ENCODE data around the gene CNKSR2.
"Not testable (repeated sequence)": the region's sequence is repeated elsewhere in the genome, so short reads cannot be mapped to it uniquely, and the experiment has no call there.

CNKSR2 gene

GRCh38 chrX:21457718-21458117 is 83.5 kb downstream of the CNKSR2 start:
- DNase-seq = no peak

DNA sequence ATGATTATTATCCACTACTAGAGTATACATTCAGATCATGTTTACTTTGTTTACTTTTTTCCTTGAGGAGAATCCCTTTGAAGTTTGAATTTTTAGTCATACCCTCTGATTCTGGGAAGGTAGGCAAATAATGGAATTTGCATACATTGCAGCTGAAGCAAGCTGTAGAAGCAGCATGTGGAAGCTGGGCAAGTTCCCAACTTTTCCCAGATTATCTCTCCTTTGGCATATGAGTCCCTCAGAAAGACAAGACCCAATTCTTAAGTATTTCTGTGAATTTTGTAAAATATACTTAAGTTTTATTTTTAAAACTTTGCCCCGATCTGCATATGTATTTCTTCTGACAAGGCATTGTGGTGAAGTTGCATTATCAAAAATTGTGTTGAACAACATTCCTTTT is 94.9 kb downstream of the CNKSR2 start:
- DNase-seq = no peak

DNA sequence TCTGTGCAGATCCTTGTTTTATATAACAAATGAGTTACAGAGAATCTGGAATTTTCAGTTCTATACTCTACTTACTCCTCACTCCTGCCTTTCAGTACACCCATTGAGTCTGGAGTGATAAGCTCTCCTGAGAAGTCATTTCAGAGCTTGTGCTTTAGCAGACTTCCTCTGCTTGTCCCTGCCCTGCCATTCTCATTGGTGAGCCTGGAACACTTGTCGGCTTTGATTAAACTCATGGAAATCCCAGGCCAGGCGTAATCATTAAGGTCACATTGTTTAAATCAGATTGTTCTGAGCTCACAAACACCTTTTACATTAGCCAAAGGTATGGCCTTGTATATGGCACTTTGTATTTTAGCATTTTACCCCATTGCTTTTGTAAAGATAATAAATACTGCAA is 102.7 kb downstream of the CNKSR2 start:
- DNase-seq = no peak

- DNase-seq = peak; percentile 20
Observed at GRCh38 chrX:21479695-21480270, 105.6 kb downstream of the CNKSR2 start.

DNA sequence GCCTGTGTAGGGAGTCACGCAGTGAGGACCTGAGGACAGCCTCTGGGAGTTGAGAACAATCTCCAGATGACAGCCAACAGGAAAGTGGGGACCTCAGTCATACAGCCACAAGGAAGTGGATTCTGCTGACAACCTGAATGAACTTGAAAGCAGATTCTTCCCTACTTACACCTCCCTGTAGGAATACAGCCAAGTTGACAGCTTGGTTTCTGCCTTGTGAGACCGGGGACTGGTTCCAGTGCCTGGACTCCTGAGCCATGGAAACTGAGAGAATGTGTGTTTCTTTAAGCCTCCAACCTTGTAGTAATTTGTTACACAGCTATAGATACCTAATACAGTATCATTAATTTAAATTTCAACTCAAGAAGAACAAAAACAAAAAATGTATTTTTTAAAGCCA is 107.5 kb downstream of the CNKSR2 start:
- DNase-seq = no peak

DNA sequence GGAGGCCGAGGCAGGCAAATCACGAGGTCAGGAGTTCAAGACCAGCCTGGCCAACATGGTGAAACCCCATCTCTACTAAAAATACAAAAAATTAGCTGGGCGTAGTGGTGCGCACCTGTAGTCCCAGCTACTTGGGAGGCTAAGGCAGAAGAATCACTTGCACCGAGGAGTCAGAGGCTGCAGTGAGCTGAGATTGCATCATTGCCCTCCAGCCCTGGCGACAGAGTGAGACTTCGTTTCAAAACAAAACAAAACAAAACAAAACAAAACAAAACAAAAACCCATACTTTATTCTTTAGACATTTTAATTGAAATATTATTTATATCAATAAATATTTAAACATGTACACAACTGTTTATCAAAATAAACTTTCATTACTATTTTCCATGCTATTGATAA is 109.8 kb downstream of the CNKSR2 start:
- not testable (repeated sequence) for DNase-seq

DNA sequence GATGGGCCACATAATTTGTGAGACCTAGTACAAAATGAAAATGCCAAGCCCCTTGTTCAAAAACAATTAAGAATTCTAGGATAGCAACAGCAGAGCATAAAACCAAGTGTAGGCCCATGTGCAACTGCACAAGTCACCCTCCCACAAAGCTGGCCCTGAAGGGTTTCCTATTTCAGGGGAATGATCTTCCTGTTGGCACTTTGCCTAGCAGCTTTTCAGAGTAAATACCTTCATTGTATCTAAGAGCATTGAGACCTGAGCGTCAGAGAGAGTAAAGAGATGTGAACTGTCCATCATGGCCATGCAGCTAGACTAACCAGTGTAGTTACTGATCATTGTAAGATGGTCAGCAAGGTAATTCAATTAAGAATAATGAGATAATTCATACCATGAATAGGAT is 113.6 kb downstream of the CNKSR2 start:
- peak; percentile 43 for DNase-seq

GRCh38 chrX:21490341-21490740 is 116.1 kb downstream of the CNKSR2 start:
- DNase-seq = no peak

DNA sequence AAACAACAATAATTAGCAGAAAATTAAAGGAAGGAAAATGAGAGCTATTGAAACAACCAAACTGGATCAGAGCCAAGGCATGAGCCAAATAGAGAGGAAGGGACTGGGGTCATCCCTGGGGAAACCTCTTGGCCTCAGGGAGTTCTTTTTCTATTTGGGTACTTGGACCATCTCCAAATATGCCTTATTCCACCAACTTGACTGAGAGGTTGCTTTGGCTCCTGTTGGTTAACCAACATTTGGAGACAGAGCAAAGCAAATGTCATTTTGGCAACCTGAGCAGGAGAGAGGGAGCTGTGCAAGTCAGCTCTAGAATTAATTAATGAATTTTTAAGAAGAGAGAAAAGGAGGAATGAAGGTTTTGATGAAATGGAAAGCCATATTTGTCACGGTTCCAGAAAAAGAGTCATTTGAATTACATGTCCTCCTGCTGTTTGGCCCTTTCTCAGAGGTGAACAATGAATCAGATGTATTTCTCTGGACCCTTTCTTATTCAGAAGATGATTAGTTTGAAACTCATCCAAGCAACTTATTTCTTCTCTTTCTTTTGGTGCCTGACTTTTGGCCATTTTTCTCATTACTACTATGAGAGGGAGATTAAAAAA is 119.1 kb downstream of the CNKSR2 start:
- no peak for DNase-seq

DNA sequence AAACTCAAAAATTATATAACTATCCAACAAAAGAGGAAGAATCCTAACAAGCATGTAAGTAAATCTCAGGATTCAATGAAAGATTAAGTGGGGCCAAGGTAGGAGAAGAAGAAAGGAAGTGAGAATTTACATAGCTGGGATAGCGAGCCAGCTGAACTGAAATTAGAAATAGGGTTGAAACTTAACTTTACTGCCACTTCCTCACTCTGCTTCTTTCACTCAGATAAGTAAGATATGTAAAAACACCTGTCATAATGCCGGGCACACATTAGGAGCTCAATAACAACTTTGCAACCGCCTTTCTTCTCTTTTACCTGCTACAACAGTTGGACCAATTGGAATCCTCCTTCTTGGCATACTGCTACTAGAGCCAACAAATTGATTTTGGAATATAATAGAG is 129.4 kb downstream of the CNKSR2 start:
- no peak for DNase-seq

DNA sequence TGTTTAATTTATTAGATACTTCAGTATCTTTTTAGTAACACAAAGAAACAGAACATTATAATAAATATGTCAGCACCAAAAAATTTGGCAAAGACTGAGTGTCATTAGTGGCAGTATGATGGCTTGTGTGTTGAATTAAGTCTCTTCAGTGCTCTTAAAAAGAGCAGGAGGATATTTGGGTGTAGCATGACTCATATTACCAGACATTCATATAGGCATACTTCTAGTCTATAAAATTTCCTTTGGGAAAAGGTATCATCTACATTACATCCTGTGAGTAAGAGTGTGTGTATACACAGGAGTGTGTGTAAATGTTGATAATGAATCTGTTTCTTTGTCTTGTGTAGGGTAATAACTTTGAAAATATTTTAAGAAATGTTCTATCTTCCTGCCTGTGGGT is 135.7 kb downstream of the CNKSR2 start:
- peak; percentile 60 for DNase-seq

DNA sequence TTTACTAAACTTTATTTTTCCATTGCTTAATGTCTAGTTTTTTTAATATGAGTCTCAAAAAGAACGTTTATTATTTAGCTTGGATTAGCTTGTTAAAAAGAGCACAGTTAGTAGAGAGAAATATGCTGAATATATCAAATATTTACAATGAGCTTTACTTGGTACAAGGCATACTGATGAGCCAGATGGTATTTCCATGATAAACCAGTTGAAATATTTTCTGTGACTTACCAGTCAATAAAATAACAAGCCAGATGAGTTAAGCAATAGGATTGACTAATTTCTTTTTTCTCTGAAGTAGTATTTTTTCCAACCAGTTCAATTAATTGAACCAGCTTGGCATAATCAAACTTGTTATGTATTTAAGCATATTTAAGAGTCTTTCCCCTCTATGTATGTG is 149.8 kb downstream of the CNKSR2 start:
- no peak for DNase-seq

DNA sequence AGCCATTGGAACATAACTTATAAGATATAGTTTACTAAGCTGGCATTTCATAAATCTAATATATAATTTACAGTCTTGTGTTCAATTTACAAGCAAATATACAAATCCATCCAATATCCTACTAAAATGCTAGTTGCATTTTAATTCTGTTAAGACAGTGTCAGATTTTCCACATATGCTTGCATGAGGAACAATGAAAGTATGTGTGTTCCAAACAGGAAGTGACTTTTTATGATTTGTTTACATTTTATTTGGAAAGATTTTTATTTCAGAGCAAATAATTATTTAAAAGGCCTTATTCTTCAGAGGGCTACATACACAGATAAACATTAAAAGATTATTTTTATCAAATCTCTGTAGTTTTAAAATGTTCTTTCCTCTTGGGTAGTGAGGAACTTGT is 153.9 kb downstream of the CNKSR2 start:
- no peak for DNase-seq

- DNase-seq = no peak
Observed at GRCh38 chrX:21529771-21530170, 155.6 kb downstream of the CNKSR2 start.

GRCh38 chrX:21544642-21545041 is 170.4 kb downstream of the CNKSR2 start:
- DNase-seq = not testable (repeated sequence)

- no peak for DNase-seq
Observed at GRCh38 chrX:21559417-21559816, 185.2 kb downstream of the CNKSR2 start.

DNA sequence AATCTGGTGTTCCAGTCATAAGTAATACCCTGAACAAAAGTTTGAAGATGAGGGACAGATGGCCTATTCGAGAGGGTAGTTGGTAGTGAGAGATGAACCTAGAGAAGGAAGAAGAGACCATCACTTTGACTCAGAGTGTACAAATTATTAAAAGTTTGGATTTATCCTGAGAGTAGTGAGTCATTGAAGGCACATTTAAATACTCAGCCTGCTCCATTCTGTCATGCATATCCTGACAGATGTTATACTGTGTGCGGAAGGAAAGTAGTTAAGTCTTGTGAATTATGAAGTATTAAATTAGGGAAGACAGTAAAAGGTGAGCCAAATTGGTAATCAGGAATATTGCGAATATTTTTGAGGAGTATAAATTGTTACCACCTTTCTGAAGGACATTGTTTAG is 190.8 kb downstream of the CNKSR2 start:
- DNase-seq = no peak

DNA sequence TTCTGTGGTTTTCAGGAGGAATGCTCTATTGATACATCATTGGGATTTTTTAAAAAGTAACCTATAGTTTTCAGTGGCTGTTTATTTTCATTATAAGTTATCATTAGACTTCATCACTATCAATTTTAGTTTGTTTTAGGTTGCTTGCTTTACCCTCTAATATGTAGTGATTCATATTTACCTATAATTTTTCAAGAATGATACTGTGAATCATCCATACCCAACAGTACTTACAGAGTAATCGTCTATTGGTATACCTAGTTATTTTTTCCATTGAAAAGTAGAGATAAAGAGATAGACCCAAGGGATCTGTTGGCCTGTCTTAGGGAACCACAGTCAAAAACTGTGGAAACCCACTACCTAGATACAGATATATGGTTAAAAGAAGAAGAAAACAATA is 200.6 kb downstream of the CNKSR2 start:
- no peak for DNase-seq

GRCh38 chrX:21581479-21581878 is 207.3 kb downstream of the CNKSR2 start:
- no peak for DNase-seq

DNA sequence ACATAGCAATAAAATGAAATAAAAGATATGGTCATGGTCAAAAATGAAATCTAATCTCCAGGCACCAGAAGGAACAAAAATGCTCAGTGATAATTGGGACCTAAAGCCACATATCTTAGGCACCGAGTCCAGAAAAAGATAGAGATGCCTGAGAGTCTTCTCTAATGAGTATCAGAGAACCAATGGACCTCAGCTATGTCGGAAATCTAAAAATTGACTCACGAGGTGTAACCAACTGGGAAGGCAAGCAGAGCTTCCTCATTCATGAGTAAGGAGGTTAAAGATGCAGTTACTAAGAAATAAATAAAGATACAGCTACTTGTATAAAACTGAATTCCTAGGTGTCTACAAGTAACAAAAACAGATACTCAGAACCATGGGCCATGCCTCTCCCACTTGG is 211.8 kb downstream of the CNKSR2 start:
- DNase-seq = no peak

DNA sequence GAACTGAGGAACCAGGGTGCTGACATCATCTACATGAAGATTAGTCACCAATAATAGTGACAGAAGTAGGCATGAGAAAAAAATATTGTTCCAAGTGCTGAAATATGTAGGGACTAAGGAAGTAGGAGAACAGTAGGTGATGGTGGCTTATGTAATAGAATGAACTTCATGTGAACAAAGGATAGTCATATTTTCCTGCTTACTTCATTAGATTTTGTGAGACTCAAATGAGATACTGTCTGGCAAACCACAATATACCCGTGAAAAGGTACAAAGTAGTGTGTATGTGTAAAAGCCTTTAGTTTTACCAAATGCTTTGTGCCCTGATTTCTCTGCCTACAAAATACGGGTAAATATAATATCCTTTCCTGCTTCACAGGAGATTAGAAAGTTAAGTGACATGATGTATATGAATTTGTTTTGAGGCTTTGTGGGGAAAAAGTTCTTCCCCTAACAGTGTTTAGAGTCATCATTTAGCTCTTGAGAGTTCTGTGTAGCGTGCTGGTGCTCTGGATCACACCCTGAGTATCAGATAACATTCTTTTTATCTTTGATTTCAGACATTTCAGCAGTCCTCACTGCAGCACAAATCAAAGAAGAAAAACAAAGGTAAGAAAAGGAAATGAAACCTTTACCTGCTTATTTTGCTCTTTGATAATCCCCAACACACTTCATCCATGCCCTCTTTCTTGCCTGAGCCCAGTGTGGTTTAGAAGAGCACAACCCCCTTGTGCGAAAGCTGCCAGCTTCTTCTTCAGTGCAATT is 216.0 kb downstream of the CNKSR2 start:
- DNase-seq = no peak

- DNase-seq = no peak
Observed at GRCh38 chrX:21606002-21606401, 231.8 kb downstream of the CNKSR2 start.

GRCh38 chrX:21610168-21610567 is 235.9 kb downstream of the CNKSR2 start:
- DNase-seq = no peak

DNA sequence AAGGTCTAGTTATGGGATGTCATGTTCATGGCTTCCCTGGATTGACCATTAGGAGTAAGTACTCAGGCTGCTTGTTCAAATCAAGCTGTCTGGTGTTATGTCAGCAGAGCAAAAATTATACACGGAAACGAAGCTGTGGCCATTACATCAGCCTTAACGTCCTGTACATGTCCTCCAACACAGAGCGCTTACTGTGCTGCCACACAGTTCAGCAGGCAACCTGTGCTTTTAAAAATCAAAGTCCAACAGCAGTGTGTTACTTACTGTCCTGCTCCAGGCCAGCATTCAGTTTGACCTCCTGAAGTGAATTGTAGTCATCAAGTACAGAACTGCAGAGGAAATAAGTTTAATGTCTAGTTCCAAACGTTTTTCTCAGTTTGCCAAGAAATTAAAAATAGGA is 237.9 kb downstream of the CNKSR2 start:
- no peak for DNase-seq

DNA sequence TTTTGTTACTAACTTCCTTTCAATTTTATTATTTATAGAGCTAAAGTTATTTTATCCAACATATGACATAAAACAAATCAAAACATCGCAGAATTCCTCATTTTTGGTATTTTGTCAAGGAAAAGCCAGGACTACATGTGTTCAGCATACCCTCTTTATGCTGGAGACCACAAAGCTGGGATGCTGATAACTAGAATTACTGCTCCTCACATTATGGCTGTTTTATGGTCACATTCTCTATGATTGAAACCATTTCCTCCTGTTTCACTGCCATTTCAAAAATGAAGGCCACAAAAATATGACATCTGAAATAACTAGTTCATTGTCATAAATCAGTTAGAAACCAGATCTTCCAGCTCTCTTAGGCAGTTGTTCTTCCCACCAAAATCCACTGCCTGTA is 242.2 kb downstream of the CNKSR2 start:
- no peak for DNase-seq

All from NCI-H524 treated with DMSO at 0.1 percent for 48 hours (cell line).